ENCODE data around the gene PPP1R15B. TPM values are rescaled to one million over a fixed set of nuclear protein-coding genes. Genes with fewer than 3 reads are reported as not detected.

PPP1R15B gene
- total and polyA plus RNA-seq, 2 of the 4 experiments (the other 2 are of a cell fraction) = 14.9 to 15.0 TPM

DNA sequence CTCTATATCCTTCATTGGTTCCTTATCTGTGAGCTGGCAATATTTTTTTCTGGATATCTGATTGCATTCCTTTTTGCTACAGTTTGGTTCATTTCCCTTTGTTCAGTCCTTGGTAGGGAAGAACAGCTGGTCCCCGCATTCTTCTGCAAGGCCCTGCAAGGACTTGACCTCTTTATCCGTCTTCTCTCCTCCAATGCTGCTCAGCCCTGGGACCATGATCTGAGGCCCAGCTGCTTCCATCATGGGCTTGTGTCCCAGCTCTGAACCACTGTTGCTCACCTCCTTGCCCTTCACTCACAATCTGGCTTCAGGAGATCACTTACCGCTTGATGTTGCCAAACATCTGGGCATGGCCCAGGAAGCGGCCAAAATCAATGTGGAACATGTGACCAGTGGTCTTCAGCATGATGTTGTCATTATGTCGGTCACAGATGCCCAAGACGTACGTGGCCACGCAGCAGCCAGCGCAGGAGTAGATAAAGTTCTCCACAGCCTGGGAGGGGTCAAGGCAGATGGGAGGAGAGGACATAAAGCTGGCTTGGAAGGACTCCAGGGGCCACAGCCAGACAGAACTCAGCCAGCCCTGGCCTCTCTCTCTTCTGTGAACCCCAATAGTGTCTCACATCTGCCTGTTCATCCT is 22.6 kb upstream of the PPP1R15B start:
- ChIA-PET POLR2A (ENCODE audit: unreplicated experiment) (interaction anchor here (0.6 kb wide), 1 partner anchor 17 kb away, joined by 3 read pairs; no protein-coding TSS in a partner anchor), CTCF (interaction anchor here (1.5 kb wide), 1 partner anchor 12 kb away, joined by 5 read pairs; no protein-coding TSS in a partner anchor)
- Histone ChIP-seq H2BK120ac (ENCODE audit: low read depth, low read length) (no peak overlapping the region), H3K27me3 (ENCODE audit: control insufficient read depth, insufficient read depth, low read length) (no peaks in the 10 kb centered on the region), H4K20me1 (ENCODE audit: insufficient read depth, low read length) (no peaks in the 10 kb centered on the region; the same call in 1 of the 2 replicates), H4K8ac (ENCODE audit: low read depth in 2 of 2, low read length in 2 of 2) (no peak overlapping the region), H3K4ac (ENCODE audit: low read depth, low read length) (no peak overlapping the region), H3K4me2 (ENCODE audit: low read depth, low read length) (no peak overlapping the region), H2BK20ac (ENCODE audit: low read depth, low read length) (no peak overlapping the region), H2BK15ac (ENCODE audit: low read depth, low read length) (no peak overlapping the region), H3K27ac (ENCODE audit: insufficient read depth, low read length) (no peak overlapping the region), H3K14ac (replicated peaks; ENCODE audit: low read depth, low read length) (no peak overlapping the region), H2AK9ac (replicated peaks; ENCODE audit: low read depth, low read length, poor library complexity) (no peak overlapping the region), H4K5ac (ENCODE audit: low read depth, low read length) (no peak overlapping the region), H2AK5ac (ENCODE audit: low read depth, low read length) (no peak overlapping the region), H3K9ac (ENCODE audit: low read depth, low read length) (no peak overlapping the region), H3K4me1 (ENCODE audit: control insufficient read depth, insufficient read depth, low read length) (peaks cover 13% of the 10 kb centered on the region), H3K4me3 (ENCODE audit: insufficient read depth, low read depth, low read length) (no peak overlapping the region), H2AFZ (replicated peaks; ENCODE audit: low read length, poor library complexity) (no peak overlapping the region), H4K91ac (ENCODE audit: insufficient read depth, low read depth, low read length) (no peak overlapping the region), H3K23ac (ENCODE audit: low read depth, low read length) (no peak overlapping the region), H3K18ac (ENCODE audit: low read depth, low read length) (no peak overlapping the region), H3K9me3 (ENCODE audit: control insufficient read depth, insufficient read depth, low read length) (no peaks in the 10 kb centered on the region), H2BK5ac (ENCODE audit: low read depth, low read length, poor library complexity, severe bottlenecking) (no peak overlapping the region), H3K36me3 (ENCODE audit: control insufficient read depth, insufficient read depth, low read length) (peaks cover 18% of the 10 kb centered on the region), H3K79me1 (ENCODE audit: low read depth in 1 of 2, low read length in 2 of 2) (no peaks in the 10 kb centered on the region), H3K56ac (ENCODE audit: extremely low read depth, insufficient read depth, low read length) (no peak overlapping the region), H3K9me1 (ENCODE audit: insufficient read depth, low read length) (peaks cover 2% of the 10 kb centered on the region; the same call in 1 of the 2 replicates)
- intact Hi-C loops (cut with micrococcal nuclease) = no loop called here
- dilution Hi-C loops (cut with HindIII; ENCODE audit: low sequenced_read_pairs, unreplicated experiment) = no loop called here
- in situ Hi-C loops (cut with MboI; ENCODE audit: low sequenced_read_pairs) = no loop called here
- TF ChIP-seq, protein P1, sequence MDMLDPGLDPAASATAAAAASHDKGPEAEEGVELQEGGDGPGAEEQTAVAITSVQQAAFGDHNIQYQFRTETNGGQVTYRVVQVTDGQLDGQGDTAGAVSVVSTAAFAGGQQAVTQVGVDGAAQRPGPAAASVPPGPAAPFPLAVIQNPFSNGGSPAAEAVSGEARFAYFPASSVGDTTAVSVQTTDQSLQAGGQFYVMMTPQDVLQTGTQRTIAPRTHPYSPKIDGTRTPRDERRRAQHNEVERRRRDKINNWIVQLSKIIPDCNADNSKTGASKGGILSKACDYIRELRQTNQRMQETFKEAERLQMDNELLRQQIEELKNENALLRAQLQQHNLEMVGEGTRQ (IDR thresholded peaks at IDR 0.05; ENCODE audit: low read depth, low read length) = no peak
- TF ChIP-seq MAZ (IDR thresholded peaks at IDR 0.05; ENCODE audit: borderline replicate concordance, low read depth, low read length) (no peak), FOS (IDR thresholded peaks at IDR 0.05; ENCODE audit: low read depth, low read length) (no peak)
- DNase-seq (no peak), ATAC-seq (ENCODE audit: low read depth) (no peak)
- BruUV-seq (replicated peaks) = no TSS peak
- WGBS, 2 experiments (ENCODE audit: extremely low coverage in 2 of 2, insufficient read length in 1 of 2) = 91% methylated on average over 6 of the region's 9 CpGs; no CpG with 5 or more reads in 1 of the 2 experiments
